GM08714 (cell line): ENCODE results near the gene RSPH6A.

Source experiments
- H3K4me3 ChIP-seq: fragments of 200-500 bp; sonication (Bioruptor generic); 2 replicates; pipeline ENCODE4 v1.5.1; 2014; ENCODE audit warnings: mild to moderate bottlenecking, low read length, inconsistent platforms
- ZNF274 ChIP-seq: IDR thresholded peaks from 2 replicates; pipeline ENCODE4 v1.6.1; 2012; ENCODE audit warnings: mild to moderate bottlenecking, low read depth, low read length

The RSPH6A gene

GRCh38 chr19:45820413-45821102 is 5.5 kb upstream of the RSPH6A start:
- no peak overlapping the region for H3K4me3 ChIP-seq
- no peak for TF ChIP-seq ZNF274

- no peak for TF ChIP-seq ZNF274
- H3K4me3 ChIP-seq = no peak overlapping the region
Measured at GRCh38 chr19:45819769-45820168, 4.7 kb upstream of the RSPH6A start.

GRCh38 chr19:45817725-45818301 is 2.7 kb upstream of the RSPH6A start:
- no peak for TF ChIP-seq ZNF274
- H3K4me3 ChIP-seq = no peak overlapping the region

GRCh38 chr19:45817010-45817724 is 2.1 kb upstream of the RSPH6A start:
- no peak overlapping the region for H3K4me3 ChIP-seq
- TF ChIP-seq ZNF274 = no peak

- no peak overlapping the region for H3K4me3 ChIP-seq
- TF ChIP-seq ZNF274 = no peak
Measured at GRCh38 chr19:45816236-45817009, 1.3 kb upstream of the RSPH6A start.

GRCh38 chr19:45815481-45816216 is 541 bp upstream of the RSPH6A start:
- no peak overlapping the region for H3K4me3 ChIP-seq
- no peak for TF ChIP-seq ZNF274

- H3K4me3 ChIP-seq = no peak overlapping the region
- no peak for TF ChIP-seq ZNF274
Measured at GRCh38 chr19:45814166-45814780, 835 bp downstream of the RSPH6A start.

GRCh38 chr19:45812297-45812696 is 2.8 kb downstream of the RSPH6A start:
- H3K4me3 ChIP-seq = no peak overlapping the region
- TF ChIP-seq ZNF274 = no peak

- H3K4me3 ChIP-seq = no peak overlapping the region
Measured at GRCh38 chr19:45809643-45810159, 5.4 kb downstream of the RSPH6A start.

GRCh38 chr19:45805719-45806118 is 9.4 kb downstream of the RSPH6A start:
- TF ChIP-seq ZNF274 = no peak
- no peak overlapping the region for H3K4me3 ChIP-seq

More at GRCh38 chr19:45809643-45810159, 5.4 kb downstream of the RSPH6A start:
- TF ChIP-seq ZNF274 = no peak

- no peak overlapping the region for H3K4me3 ChIP-seq
- no peak for TF ChIP-seq ZNF274
Measured at GRCh38 chr19:45804959-45805230, 10.2 kb downstream of the RSPH6A start.

GRCh38 chr19:45804140-45804958 is 10.8 kb downstream of the RSPH6A start:
- no peak for TF ChIP-seq ZNF274
- no peak overlapping the region for H3K4me3 ChIP-seq
